GM18508 (cell line): ENCODE measurements around the gene POM121C.
A peak's percentile ranks its signal among the peaks of the same experiment; 100 is the strongest.
"Not testable (repeated sequence)": the region's sequence is repeated elsewhere in the genome, so short reads cannot be mapped to it uniquely, and the experiment has no call there.

Experiments
- ATAC-seq: cut with Tn5 transposase; IDR thresholded peaks from one replicate; pipeline ENCODE4 v1.9.1; 2021; ENCODE audit warnings: moderate number of reproducible peaks; ENCODE audit not compliant: insufficient read depth, unreplicated experiment

The POM121C gene

GRCh38 chr7:75485979-75486643, at the start of gene POM121C:
TSS of gene POM121C (minus strand) at chr7:75486299. CDS start at chr7:75441496, 44,803 bp downstream.
- peak; percentile 58 for ATAC-seq

- peak; percentile 76 for ATAC-seq
These were observed 48.7 kb upstream of the POM121C start for GRCh38 chr7:75534727-75535307.

GRCh38 chr7:75533926-75534325, 47.8 kb upstream of the POM121C start:
- no peak for ATAC-seq

GRCh38 chr7:75532639-75533038, 46.5 kb upstream of the POM121C start:
- no peak for ATAC-seq

- no peak for ATAC-seq
These were observed 45.3 kb upstream of the POM121C start for GRCh38 chr7:75531359-75531821.

GRCh38 chr7:75527224-75527722, 41.2 kb upstream of the POM121C start:
- not testable (repeated sequence) for ATAC-seq

- ATAC-seq = not testable (repeated sequence)
These were observed 35.6 kb upstream of the POM121C start for GRCh38 chr7:75521727-75522126.

GRCh38 chr7:75518842-75519241, 32.7 kb upstream of the POM121C start:
- ATAC-seq = not testable (repeated sequence)

- ATAC-seq = not testable (repeated sequence)
These were observed 22.9 kb upstream of the POM121C start for GRCh38 chr7:75509033-75509432.

- not testable (repeated sequence) for ATAC-seq
These were observed 5.9 kb upstream of the POM121C start, which contains the start of gene SPDYE5 for GRCh38 chr7:75492020-75492419. TSS of gene SPDYE5 (plus strand) at chr7:75492320. CDS start at chr7:75494048, 1,728 bp downstream.

- ATAC-seq = not testable (repeated sequence)
These were observed 632 bp downstream of the POM121C start for GRCh38 chr7:75485355-75485978.

- ATAC-seq = not testable (repeated sequence)
These were observed 5.8 kb downstream of the POM121C start for GRCh38 chr7:75480313-75480712.

- ATAC-seq = not testable (repeated sequence)
These were observed 8.6 kb downstream of the POM121C start for GRCh38 chr7:75477457-75477856.

GRCh38 chr7:75470166-75470565, 15.9 kb downstream of the POM121C start:
- not testable (repeated sequence) for ATAC-seq

GRCh38 chr7:75460541-75460940, 25.6 kb downstream of the POM121C start:
- ATAC-seq = not testable (repeated sequence)

GRCh38 chr7:75458034-75458433, 28.1 kb downstream of the POM121C start:
- ATAC-seq = not testable (repeated sequence)

GRCh38 chr7:75456403-75456802, 29.7 kb downstream of the POM121C start:
- not testable (repeated sequence) for ATAC-seq

- not testable (repeated sequence) for ATAC-seq
These were observed 33.6 kb downstream of the POM121C start for GRCh38 chr7:75452494-75452955.

- ATAC-seq = not testable (repeated sequence)
These were observed 36.2 kb downstream of the POM121C start for GRCh38 chr7:75449946-75450345.

GRCh38 chr7:75442465-75443111, 43.5 kb downstream of the POM121C start:
- ATAC-seq = not testable (repeated sequence)
